ENCODE results near the gene HMSD.
"Not testable (repeated sequence)": the region's sequence is repeated elsewhere in the genome, so short reads cannot be mapped to it uniquely, and the experiment has no call there.

Gene HMSD

DNA sequence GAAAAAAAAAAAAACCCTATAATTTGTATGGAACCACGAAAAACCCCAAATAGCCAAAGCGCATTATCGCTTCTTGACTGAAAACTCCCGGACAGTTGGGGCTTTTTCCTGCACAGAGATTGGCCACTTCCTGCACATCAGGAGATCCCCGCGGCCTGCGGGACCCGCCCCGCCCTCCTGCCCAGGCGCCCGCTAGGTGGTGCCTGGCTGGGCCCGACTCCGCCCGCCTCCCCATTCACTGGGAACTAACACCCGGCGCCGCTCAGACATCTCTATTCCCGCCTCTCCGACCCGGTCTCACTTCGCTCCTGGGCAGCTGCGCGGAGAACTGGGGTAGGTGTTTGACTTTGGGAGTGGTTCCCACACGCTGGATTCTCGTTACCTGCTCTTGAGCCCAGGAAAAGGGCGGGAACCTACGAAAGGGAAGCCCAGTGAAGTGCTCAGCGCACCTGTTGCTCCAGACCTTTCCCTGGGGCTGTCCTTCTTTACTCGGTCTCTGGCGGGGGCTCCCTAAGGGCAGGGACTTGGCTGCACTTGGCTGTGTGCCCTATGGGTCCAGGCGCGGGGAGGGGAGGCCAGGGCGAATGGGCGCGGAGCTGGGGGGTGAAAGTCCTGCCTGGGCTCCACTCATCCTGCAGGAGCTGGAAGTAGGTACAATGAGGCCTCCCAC lies at the start of gene HMSD:
Gene HMSD, plus strand, starts transcription at position 234 of the 670 bp plus-strand sequence. CDS start 4,155 bp downstream, outside the sequence.
- no peak for DNase-seq (ENCODE audit: low read depth, low spot score)

DNA sequence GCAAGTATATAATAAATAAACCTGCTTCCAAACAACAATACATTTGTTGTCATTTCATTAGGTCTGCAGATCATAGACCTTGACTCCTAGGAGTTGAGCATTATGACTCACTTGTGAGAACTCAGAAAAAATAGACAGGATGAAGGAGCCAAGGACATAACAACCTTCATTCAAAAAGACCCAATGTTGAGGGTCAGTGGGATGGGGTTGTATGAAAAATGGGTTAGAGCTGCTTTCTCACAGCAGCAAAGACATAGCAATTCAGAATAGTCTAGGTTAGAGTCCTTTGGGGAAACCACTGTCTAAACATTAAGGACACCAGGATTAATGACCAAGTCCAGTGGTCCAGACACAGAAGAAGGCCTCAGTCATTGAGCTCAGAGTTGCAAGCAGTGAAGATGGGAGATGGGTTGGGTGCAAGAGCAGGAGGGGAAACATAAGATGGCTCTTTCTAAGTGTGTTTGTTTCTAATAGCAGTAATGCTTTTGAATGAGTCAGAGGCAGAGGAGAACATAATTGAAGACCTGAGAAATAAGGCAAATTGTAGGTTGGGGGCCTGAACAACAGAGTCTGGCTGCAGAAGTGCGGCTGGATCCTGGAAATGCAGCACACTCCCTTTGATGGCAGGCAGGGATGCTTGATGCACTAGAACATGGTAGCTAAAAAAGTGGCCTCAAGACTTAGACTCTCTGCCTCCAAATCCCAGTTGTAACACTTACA lies 45.1 kb upstream of the HMSD start:
- no peak for DNase-seq (ENCODE audit: low read depth, low spot score)

GRCh38 chr18:63904694-63905093 lies 44.4 kb upstream of the HMSD start:
- DNase-seq (ENCODE audit: low read depth, low spot score), result no peak

GRCh38 chr18:63905361-63905760 lies 43.7 kb upstream of the HMSD start:
- no peak for DNase-seq (ENCODE audit: low read depth, low spot score)

DNA sequence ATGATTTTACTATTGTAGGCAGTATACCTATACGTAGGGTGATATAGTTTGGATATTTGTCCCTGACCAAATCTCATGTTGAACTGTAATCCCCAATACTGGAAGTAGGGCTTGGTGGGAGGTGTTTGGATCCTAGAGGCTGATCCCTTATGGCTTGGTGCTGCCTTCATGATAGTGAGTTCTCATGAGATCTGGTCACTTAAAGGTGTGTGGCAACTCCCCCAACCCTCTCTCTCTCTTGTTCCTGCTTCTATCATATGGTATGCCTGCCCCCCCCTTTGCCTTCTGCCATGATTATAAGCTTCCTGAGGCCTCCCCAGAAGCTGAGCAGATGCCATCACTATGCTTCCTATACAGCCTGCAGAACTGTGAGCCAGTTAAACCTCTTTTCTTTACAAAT lies 43.0 kb upstream of the HMSD start:
- DNase-seq (ENCODE audit: low read depth, low spot score), result no peak

- no peak for DNase-seq (ENCODE audit: low read depth, low spot score)
Measured at GRCh38 chr18:63907664-63908063, 41.4 kb upstream of the HMSD start, which contains the start of gene SERPINB10. Gene SERPINB10 (plus strand): TSS chr18:63907958. CDS start chr18:63915511, 7,553 bp downstream.

DNA sequence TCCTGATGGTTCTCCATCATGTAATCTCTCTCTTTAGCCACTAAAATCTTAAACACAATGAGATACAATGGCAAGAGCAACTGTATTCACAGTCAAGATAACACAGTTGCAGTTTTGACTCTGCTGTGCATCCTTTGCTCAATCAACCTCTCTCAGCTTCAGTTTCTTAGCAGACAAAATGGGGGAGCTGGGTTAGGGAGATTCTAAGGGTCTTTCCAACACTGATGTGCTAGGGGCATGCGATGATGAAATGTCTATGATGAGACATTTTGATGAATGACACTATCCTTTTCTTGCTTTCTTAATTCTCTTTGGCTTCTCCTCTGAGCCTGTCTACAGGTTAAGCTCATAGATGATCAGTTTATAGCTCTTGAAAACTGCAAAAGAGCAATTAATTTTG lies 40.2 kb upstream of the HMSD start:
- DNase-seq (ENCODE audit: low read depth, low spot score), result no peak

GRCh38 chr18:63909870-63910269 lies 39.2 kb upstream of the HMSD start:
- no peak for DNase-seq (ENCODE audit: low read depth, low spot score)

DNA sequence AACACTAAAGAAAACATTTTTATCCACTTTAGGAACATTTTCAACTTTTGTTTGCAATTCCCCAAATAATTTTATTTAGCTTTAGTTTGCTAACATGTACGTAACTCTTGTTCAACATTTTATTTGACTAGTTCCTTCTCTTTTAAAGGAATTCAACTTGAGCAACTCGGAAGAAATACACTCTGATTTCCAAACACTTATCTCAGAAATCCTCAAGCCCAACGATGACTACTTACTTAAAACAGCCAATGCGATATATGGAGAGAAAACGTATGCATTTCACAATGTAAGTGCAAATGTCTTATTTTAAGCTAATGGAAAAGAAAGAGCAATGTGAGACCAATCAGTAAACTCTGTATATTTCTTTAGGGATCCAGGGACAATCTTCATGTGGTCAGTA lies 31.3 kb upstream of the HMSD start:
- DNase-seq (ENCODE audit: low read depth, low spot score), result no peak

GRCh38 chr18:63922049-63922448 lies 27.1 kb upstream of the HMSD start:
- no peak for DNase-seq (ENCODE audit: low read depth, low spot score)

GRCh38 chr18:63924551-63924950 lies 24.6 kb upstream of the HMSD start:
- no peak for DNase-seq (ENCODE audit: low read depth, low spot score)

DNA sequence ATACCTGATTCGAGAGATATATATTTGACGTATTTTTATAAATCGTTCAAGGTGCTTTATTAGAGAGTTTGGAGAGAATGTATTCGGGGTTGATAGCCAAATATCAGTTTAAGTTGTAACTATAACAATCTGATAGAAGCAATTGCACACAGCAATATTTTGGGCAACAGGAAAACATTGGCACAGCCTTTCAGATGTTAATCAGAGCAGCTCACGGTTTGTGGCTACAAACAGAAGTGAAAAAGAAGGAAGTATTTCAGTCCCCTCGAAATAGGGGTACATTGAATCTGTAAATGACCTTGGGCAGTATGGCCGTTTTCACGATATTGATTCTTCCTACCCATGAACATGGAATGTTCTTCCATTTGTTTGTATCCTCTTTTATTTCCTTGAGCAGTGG lies 20.8 kb upstream of the HMSD start:
- DNase-seq (ENCODE audit: low read depth, low spot score), result no peak

DNA sequence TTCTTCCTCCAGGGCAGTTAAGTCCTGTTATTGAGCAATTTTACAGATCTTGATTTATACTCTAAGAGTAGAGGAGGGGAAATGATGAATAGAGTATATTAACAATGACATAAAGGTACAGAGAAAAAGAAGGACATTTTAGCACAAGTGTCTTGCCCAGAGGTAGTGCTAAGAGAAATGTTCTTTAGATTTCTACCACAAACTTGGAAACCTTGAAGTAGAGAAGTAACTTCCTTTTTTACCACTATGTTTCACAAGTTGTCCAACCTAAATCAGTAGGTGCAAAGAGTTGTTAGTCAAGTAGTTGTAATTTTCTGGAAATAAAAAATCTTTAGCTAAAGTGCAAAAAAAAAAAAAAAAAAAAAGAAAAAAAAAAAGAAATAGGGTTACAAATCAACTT lies 19.7 kb upstream of the HMSD start:
- not testable (repeated sequence) for DNase-seq (ENCODE audit: low read depth, low spot score)

DNA sequence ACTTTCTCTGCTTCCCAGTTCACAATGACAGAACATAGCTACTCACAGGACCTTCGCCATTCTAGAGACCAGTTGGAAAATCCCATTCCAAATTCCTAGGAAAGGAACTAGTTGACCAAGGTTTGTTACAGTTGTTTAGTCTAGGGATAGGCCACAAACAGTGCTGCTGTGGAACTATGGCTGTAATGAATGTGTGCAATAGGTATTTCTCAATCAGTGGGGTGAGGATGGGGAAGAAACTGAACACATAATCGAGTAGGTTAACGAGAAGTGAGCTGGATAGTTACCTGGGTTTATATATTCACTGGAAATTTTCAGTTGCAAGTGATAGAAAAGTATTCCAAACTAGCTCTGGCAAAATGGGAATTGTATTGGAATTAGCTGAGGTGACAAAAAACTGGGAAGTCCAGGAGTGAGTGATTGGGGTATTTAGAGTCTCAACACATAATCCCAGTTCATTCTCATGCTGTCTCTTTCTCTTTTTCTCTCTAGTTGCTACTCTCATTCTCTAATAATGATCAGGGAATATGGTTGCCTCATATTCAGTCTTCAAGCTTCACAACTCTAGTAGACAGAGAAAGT lies 18.2 kb upstream of the HMSD start:
- no peak for DNase-seq (ENCODE audit: low read depth, low spot score)

DNA sequence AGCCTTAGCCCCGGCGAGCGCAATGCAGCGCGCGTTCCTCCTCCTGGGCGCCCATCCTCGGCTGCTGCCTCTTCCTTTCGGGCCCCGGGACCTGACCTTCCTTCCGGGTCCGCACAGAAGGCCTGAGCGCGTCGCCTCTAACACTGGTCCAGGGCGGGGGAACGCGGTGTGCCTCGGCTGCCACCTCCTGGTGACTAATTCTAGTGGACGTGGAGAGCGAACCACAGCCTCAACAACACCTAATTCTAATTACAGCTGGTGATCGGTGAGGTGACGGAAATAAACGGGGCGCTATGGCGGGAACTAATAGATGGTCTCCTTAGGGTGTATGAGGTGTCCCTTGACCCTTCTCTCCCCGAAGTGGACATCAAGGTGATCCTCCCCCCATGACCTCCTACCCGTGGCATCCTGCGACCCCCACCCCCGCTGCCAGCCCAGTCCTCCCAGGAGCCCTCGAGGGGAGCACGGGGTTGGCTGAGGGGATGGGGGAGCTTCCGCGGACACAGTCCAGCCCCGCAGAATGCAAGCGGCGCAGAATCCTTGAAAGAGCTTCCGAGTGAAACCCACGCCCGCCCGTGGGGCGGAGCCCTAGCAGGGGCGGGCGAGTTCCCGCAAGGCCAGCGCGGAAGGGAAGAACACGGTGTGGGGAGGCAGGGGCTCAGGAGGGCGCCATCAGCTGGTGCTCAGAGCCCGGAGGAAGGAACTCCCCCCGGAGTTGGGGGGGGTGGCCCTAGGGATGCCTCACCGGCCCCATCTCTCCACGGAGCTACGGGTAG lies 12.8 kb upstream of the HMSD start:
- peak; percentile 10 for DNase-seq (ENCODE audit: low read depth, low spot score)

- no peak for DNase-seq (ENCODE audit: low read depth, low spot score)
Measured at GRCh38 chr18:63936932-63937393, 12.1 kb upstream of the HMSD start.

DNA sequence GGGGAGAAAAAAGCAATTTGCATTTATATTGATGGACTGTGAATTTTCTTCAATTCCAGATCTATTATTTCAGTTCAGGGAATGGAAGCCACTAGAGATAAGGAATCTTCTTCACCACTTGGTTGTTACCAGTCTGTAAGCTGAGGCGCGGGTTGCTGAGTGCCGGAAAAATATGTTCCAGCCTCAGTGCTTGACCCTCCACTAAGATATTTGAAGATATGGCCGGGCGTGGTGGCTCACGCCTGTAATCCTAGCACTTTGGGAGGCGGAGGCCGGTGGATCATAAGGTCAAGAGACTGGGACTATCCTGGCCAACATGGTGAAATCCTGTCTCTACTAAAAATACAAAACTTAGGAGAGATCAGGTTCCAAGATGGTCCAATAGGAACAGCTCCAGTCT lies 9.1 kb upstream of the HMSD start:
- no peak for DNase-seq (ENCODE audit: low read depth, low spot score)

- DNase-seq (ENCODE audit: low read depth, low spot score), result not testable (repeated sequence)
Measured at GRCh38 chr18:63940543-63941050, 8.5 kb upstream of the HMSD start.

GRCh38 chr18:63947051-63947790 lies 1.9 kb upstream of the HMSD start:
- DNase-seq (ENCODE audit: low read depth, low spot score), result no peak

DNA sequence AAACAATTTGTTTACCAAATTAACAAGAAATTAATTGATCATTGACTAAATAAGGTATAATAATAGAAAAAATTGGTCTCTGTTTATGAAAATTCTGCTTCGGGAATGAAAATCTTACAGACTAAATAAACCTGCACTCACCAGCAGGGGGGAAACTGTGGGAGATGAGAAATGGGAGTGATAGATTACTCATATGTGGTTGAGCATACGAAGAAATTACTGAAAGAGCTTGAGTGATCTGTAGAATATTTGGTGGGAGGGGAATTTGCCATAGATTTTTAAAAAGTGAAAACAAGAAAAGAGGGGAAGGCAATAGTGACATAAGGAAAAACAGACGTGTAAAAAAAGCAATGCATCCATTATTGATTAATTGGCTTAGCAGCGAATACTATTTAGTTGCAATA lies 2.2 kb downstream of the HMSD start:
- no peak for DNase-seq (ENCODE audit: low read depth, low spot score)

GRCh38 chr18:63953811-63954210 lies 4.7 kb downstream of the HMSD start:
- DNase-seq (ENCODE audit: low read depth, low spot score), result no peak

Data from activated CD4-positive, CD25-positive, alpha-beta regulatory T cell treated with anti-CD3 and anti-CD28 coated beads, Interleukin-2, amount 50 U/mL, for 16 hours (primary cell).